Measurements from ENCODE around the gene GAD1.

GAD1 gene

DNA sequence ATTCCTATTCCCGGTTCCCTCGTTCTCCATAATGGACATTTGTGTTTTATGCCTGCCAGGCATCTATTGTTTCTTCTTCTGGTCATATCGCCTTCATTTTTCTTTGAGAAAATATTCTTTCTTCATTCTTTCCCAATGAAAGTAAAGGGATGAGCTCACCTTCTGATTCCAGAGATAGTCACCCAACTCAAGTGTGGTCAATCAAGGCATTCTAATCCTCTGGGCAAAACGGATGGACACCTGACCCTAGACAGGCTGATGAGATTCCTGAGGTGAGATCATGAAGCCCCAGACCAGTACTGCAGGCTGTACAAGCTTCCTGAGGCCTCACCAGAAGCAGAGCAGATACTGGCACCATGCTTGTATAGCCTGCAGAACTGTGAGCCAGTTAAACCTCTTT lies 52.8 kb downstream of the GAD1 start:
- H3K4me3 ChIP-seq (ENCODE audit: low read length), result no peak overlapping the region
- TF ChIP-seq EZH2 (optimal IDR thresholded peaks at IDR 0.05; ENCODE audit: low read depth, low read length) (no peak), EZH2phosphoT487 (IDR thresholded peaks at IDR 0.05; ENCODE audit: low read length) (no peak)
- TF ChIP-seq, protein P1, sequence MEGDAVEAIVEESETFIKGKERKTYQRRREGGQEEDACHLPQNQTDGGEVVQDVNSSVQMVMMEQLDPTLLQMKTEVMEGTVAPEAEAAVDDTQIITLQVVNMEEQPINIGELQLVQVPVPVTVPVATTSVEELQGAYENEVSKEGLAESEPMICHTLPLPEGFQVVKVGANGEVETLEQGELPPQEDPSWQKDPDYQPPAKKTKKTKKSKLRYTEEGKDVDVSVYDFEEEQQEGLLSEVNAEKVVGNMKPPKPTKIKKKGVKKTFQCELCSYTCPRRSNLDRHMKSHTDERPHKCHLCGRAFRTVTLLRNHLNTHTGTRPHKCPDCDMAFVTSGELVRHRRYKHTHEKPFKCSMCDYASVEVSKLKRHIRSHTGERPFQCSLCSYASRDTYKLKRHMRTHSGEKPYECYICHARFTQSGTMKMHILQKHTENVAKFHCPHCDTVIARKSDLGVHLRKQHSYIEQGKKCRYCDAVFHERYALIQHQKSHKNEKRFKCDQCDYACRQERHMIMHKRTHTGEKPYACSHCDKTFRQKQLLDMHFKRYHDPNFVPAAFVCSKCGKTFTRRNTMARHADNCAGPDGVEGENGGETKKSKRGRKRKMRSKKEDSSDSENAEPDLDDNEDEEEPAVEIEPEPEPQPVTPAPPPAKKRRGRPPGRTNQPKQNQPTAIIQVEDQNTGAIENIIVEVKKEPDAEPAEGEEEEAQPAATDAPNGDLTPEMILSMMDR (IDR thresholded peaks at IDR 0.05; ENCODE audit: low read length), result no peak
- H3K9ac ChIP-seq (ENCODE audit: low read length), result no peak overlapping the region
- H4K20me1 ChIP-seq (ENCODE audit: insufficient read depth, low read length), result no peaks in the 10 kb centered on the region
- no peaks in the 10 kb centered on the region for H3K9me2 ChIP-seq (replicated peaks; ENCODE audit: insufficient read depth, low read length)
- no peak overlapping the region for H2AFZ ChIP-seq (ENCODE audit: low read length)
- H3K9me3 ChIP-seq (replicated peaks; ENCODE audit: insufficient read depth, low read length), result no peaks in the 10 kb centered on the region
- no peaks in the 10 kb centered on the region for H3K27me3 ChIP-seq (replicated peaks; ENCODE audit: insufficient read depth, low read length)
- no peaks in the 10 kb centered on the region for H3K4me1 ChIP-seq (ENCODE audit: low read length)
- no peak overlapping the region for H3K4me2 ChIP-seq (ENCODE audit: low read depth, low read length)
- H3F3A ChIP-seq (ENCODE audit: insufficient read depth, low read length), result no peaks in the 10 kb centered on the region
- no peak overlapping the region for H3K27ac ChIP-seq (ENCODE audit: low read length)
- no peaks in the 10 kb centered on the region for H3K79me2 ChIP-seq (ENCODE audit: low read length)
- DNase-seq, result no peak
- no peaks in the 10 kb centered on the region for H3K36me3 ChIP-seq (replicated peaks; ENCODE audit: insufficient read depth, low read length)

- TF ChIP-seq EZH2 (optimal IDR thresholded peaks at IDR 0.05; ENCODE audit: low read depth, low read length), result no peak
- TF ChIP-seq EZH2phosphoT487 (IDR thresholded peaks at IDR 0.05; ENCODE audit: low read length), result no peak
- TF ChIP-seq, protein P1 (IDR thresholded peaks at IDR 0.05; ENCODE audit: low read length), result peak; percentile 94
- H2AFZ ChIP-seq (ENCODE audit: low read length), result peak overlapping the region; percentile 47
- no peaks in the 10 kb centered on the region for H3F3A ChIP-seq (ENCODE audit: insufficient read depth, low read length)
- peak overlapping the region; percentile 58 for H3K4me2 ChIP-seq (ENCODE audit: low read depth, low read length)
- no peaks in the 10 kb centered on the region for H4K20me1 ChIP-seq (ENCODE audit: insufficient read depth, low read length)
- no peaks in the 10 kb centered on the region for H3K36me3 ChIP-seq (replicated peaks; ENCODE audit: insufficient read depth, low read length)
- no peak overlapping the region for H3K27ac ChIP-seq (ENCODE audit: low read length)
- no peak overlapping the region; the same call in 1 of the 2 replicates for H3K9ac ChIP-seq (ENCODE audit: low read length)
- H3K4me3 ChIP-seq (ENCODE audit: low read length), result peak overlapping the region; percentile 30; the same call in 1 of the 2 replicates
- H3K9me3 ChIP-seq (replicated peaks; ENCODE audit: insufficient read depth, low read length), result no peaks in the 10 kb centered on the region
- no peaks in the 10 kb centered on the region for H3K9me2 ChIP-seq (replicated peaks; ENCODE audit: insufficient read depth, low read length)
- no peaks in the 10 kb centered on the region for H3K79me2 ChIP-seq (ENCODE audit: low read length)
- H3K27me3 ChIP-seq (replicated peaks; ENCODE audit: insufficient read depth, low read length), result no peaks in the 10 kb centered on the region
- no peaks in the 10 kb centered on the region for H3K4me1 ChIP-seq (ENCODE audit: low read length)
- DNase-seq, result peak; percentile 79
Observed at GRCh38 chr2:170873035-170873692, 56.5 kb downstream of the GAD1 start.

- Histone ChIP-seq H3K36me3 (replicated peaks; ENCODE audit: insufficient read depth, low read length) (no peaks in the 10 kb centered on the region), H2AFZ (ENCODE audit: low read length) (peak overlapping the region; percentile 69), H3K9ac (ENCODE audit: low read length) (no peak overlapping the region), H3F3A (ENCODE audit: insufficient read depth, low read length) (no peaks in the 10 kb centered on the region), H3K4me1 (ENCODE audit: low read length) (no peaks in the 10 kb centered on the region), H3K27ac (ENCODE audit: low read length) (no peak overlapping the region), H3K4me3 (ENCODE audit: low read length) (peak overlapping the region; percentile 17; the same call in 1 of the 2 replicates), H3K9me2 (replicated peaks; ENCODE audit: insufficient read depth, low read length) (no peaks in the 10 kb centered on the region), H3K27me3 (replicated peaks; ENCODE audit: insufficient read depth, low read length) (no peaks in the 10 kb centered on the region), H4K20me1 (ENCODE audit: insufficient read depth, low read length) (no peaks in the 10 kb centered on the region), H3K4me2 (ENCODE audit: low read depth, low read length) (peak overlapping the region; percentile 37; the same call in 1 of the 2 replicates), H3K9me3 (replicated peaks; ENCODE audit: insufficient read depth, low read length) (no peaks in the 10 kb centered on the region), H3K79me2 (ENCODE audit: low read length) (no peaks in the 10 kb centered on the region)
- DNase-seq, result no peak
- TF ChIP-seq EZH2 (optimal IDR thresholded peaks at IDR 0.05; ENCODE audit: low read depth, low read length) (no peak), EZH2phosphoT487 (IDR thresholded peaks at IDR 0.05; ENCODE audit: low read length) (no peak)
- TF ChIP-seq, protein P1 (IDR thresholded peaks at IDR 0.05; ENCODE audit: low read length), result no peak
Observed at GRCh38 chr2:170878066-170878465, 61.4 kb downstream of the GAD1 start.

Data from MM.1S (cell line).